GM18517 (cell line): ENCODE results near the gene HK1.
A peak's percentile ranks its signal among the peaks of the same experiment; 100 is the strongest.

ENCODE experiments used
- ATAC-seq: cut with Tn5 transposase; IDR thresholded peaks from one replicate; pipeline ENCODE4 v1.9.1; 2021; ENCODE audit warnings: mild to moderate bottlenecking, moderate library complexity; ENCODE audit not compliant: unreplicated experiment

HK1 gene

GRCh38 chr10:69398466-69398865 lies 120.2 kb downstream of the HK1 start:
- no peak for ATAC-seq

GRCh38 chr10:69400936-69401335 lies 122.6 kb downstream of the HK1 start:
- no peak for ATAC-seq

- no peak for ATAC-seq
These were observed 123.1 kb downstream of the HK1 start for GRCh38 chr10:69401416-69401815.

- ATAC-seq, result no peak
These were observed 124.1 kb downstream of the HK1 start for GRCh38 chr10:69402386-69402785.

- no peak for ATAC-seq
These were observed 124.8 kb downstream of the HK1 start for GRCh38 chr10:69403066-69403465.

- no peak for ATAC-seq
These were observed 125.2 kb downstream of the HK1 start for GRCh38 chr10:69403519-69403918.

- no peak for ATAC-seq
These were observed 126.5 kb downstream of the HK1 start for GRCh38 chr10:69404786-69405185.

- ATAC-seq, result no peak
These were observed 126.9 kb downstream of the HK1 start for GRCh38 chr10:69405221-69405620.

- no peak for ATAC-seq
These were observed 128.1 kb downstream of the HK1 start for GRCh38 chr10:69406302-69406811.

- ATAC-seq, result no peak
These were observed 128.7 kb downstream of the HK1 start for GRCh38 chr10:69406816-69407580.

GRCh38 chr10:69407621-69408301 lies 129.5 kb downstream of the HK1 start:
- no peak for ATAC-seq

- peak; percentile 65 for ATAC-seq
These were observed 130.3 kb downstream of the HK1 start for GRCh38 chr10:69408318-69409175.

GRCh38 chr10:69409176-69409495 lies 130.8 kb downstream of the HK1 start:
- no peak for ATAC-seq

GRCh38 chr10:69409968-69410367 lies 131.7 kb downstream of the HK1 start:
- ATAC-seq, result peak; percentile 39

GRCh38 chr10:69410487-69410886 lies 132.2 kb downstream of the HK1 start:
- no peak for ATAC-seq

- ATAC-seq, result no peak
These were observed 133.2 kb downstream of the HK1 start for GRCh38 chr10:69411476-69411875.

- no peak for ATAC-seq
These were observed 134.0 kb downstream of the HK1 start for GRCh38 chr10:69412232-69412790.

GRCh38 chr10:69413221-69413865 lies 135.0 kb downstream of the HK1 start:
- no peak for ATAC-seq

- no peak for ATAC-seq
These were observed 136.0 kb downstream of the HK1 start for GRCh38 chr10:69414036-69415018.
